HCT116 (cell line): Measurements from ENCODE around the gene VAMP2. TPM values are rescaled to one million over a fixed set of nuclear protein-coding genes. Genes with fewer than 3 reads are reported as not detected.

Experiments
- ELF1 ChIP-seq: IDR thresholded peaks from 2 replicates; pipeline ENCODE4 v1.6.1; 2012; ENCODE audit warnings: low read depth, borderline replicate concordance
- POLR2AphosphoS5 ChIP-seq: IDR thresholded peaks from 2 replicates; pipeline ENCODE4 v1.6.1; 2011; ENCODE audit warnings: mild to moderate bottlenecking, low read depth, low read length, moderate library complexity
- REST ChIP-seq: IDR thresholded peaks from 2 replicates; pipeline ENCODE4 v1.6.1; 2012; ENCODE audit warnings: low read depth
- YY1 ChIP-seq: IDR thresholded peaks from 2 replicates; pipeline ENCODE4 v1.6.1; 2011; ENCODE audit warnings: low read length, low read depth, moderate library complexity, mild to moderate bottlenecking; ENCODE audit not compliant: insufficient replicate concordance; ENCODE audit errors: extremely low read depth
- total RNA-seq: library from RNA; stranded (reverse); gene quantifications from one replicate; pipeline ENCODE4 v1.2.1, GENCODE V29; 2021; ENCODE audit not compliant: unreplicated experiment
- TF ChIP-seq, protein P1 (sequence below), 3 experiments: fragments of 200-600 bp in 1 of 3; sonication (generic) in 1 of 3; IDR thresholded peaks in 2 of 3; conservative IDR thresholded peaks in 1 of 3; 2 replicates each; pipeline ENCODE4 v1.5.1; 2012 to 2017; ENCODE audit warnings: low read depth in 2 of 3, low read length in 2 of 3, antibody characterized with exemption in 1 of 3, borderline replicate concordance in 1 of 3, control low read depth in 1 of 3, mild to moderate bottlenecking in 1 of 3, mixed read lengths in 1 of 3, mixed run types in 1 of 3, moderate library complexity in 1 of 3; ENCODE audit not compliant: insufficient read depth in 1 of 3
- TF ChIP-seq, protein P2 (sequence below): IDR thresholded peaks from 2 replicates; pipeline ENCODE4 v1.6.1; 2012
- TF ChIP-seq, protein P3 (sequence below): IDR thresholded peaks from 2 replicates; pipeline ENCODE4 v1.6.1; 2011; ENCODE audit warnings: mild to moderate bottlenecking, low read length, moderate library complexity; ENCODE audit not compliant: insufficient replicate concordance; ENCODE audit errors: extremely low read depth

VAMP2 gene
- total RNA-seq, 1 experiment from 2014 or later: 35.9 TPM

- TF ChIP-seq, protein P1, sequence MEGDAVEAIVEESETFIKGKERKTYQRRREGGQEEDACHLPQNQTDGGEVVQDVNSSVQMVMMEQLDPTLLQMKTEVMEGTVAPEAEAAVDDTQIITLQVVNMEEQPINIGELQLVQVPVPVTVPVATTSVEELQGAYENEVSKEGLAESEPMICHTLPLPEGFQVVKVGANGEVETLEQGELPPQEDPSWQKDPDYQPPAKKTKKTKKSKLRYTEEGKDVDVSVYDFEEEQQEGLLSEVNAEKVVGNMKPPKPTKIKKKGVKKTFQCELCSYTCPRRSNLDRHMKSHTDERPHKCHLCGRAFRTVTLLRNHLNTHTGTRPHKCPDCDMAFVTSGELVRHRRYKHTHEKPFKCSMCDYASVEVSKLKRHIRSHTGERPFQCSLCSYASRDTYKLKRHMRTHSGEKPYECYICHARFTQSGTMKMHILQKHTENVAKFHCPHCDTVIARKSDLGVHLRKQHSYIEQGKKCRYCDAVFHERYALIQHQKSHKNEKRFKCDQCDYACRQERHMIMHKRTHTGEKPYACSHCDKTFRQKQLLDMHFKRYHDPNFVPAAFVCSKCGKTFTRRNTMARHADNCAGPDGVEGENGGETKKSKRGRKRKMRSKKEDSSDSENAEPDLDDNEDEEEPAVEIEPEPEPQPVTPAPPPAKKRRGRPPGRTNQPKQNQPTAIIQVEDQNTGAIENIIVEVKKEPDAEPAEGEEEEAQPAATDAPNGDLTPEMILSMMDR (IDR thresholded peaks at IDR 0.05 in 2 of 3, conservative IDR thresholded peaks at IDR 0.05 in 1 of 3; ENCODE audit: borderline replicate concordance in 1 of 3, insufficient read depth in 1 of 3, low read depth in 2 of 3, low read length in 2 of 3): no peak
- TF ChIP-seq, protein P2, sequence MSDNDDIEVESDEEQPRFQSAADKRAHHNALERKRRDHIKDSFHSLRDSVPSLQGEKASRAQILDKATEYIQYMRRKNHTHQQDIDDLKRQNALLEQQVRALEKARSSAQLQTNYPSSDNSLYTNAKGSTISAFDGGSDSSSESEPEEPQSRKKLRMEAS: peak; percentile 97
- TF ChIP-seq YY1 (no peak), ELF1 (no peak), POLR2AphosphoS5 (peak; percentile 92), REST (no peak)
- TF ChIP-seq, protein P3, sequence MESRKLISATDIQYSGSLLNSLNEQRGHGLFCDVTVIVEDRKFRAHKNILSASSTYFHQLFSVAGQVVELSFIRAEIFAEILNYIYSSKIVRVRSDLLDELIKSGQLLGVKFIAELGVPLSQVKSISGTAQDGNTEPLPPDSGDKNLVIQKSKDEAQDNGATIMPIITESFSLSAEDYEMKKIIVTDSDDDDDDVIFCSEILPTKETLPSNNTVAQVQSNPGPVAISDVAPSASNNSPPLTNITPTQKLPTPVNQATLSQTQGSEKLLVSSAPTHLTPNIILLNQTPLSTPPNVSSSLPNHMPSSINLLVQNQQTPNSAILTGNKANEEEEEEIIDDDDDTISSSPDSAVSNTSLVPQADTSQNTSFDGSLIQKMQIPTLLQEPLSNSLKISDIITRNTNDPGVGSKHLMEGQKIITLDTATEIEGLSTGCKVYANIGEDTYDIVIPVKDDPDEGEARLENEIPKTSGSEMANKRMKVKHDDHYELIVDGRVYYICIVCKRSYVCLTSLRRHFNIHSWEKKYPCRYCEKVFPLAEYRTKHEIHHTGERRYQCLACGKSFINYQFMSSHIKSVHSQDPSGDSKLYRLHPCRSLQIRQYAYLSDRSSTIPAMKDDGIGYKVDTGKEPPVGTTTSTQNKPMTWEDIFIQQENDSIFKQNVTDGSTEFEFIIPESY: no peak
These were observed 47.4 kb upstream of the VAMP2 start, which contains the start of gene AURKB (continued) for GRCh38 chr17:8209907-8210760.
